Putamen (tissue), 1 donor: ENCODE data around the gene PDE4D.
"Not testable (repeated sequence)": the region's sequence is repeated elsewhere in the genome, so short reads cannot be mapped to it uniquely, and the experiment has no call there.

Experiments
- DNase-seq: peaks from one replicate; pipeline ENCODE4 v3.0.0-alpha.2; 2016; ENCODE audit warnings: low spot score

PDE4D gene

DNA sequence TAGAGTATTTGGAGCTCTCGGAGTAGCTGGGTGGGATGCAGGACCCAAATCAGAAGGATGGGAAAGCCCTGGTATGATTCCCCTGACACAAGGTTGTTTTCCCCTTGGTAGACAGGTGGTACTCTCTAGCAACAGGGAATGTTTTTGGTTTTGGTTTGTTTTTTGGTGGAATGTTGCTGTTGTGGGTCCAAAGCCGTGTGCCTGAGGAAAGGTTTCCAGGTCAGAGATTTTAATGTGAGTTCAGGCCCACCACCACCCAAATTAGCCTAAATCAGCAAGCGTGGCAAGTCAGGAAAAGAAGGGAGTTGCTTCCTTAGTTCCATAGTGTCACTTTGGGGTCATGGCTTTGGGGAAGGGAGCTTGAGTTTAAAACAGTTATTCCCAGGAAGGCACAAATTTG is 925.2 kb downstream of the PDE4D start:
- DNase-seq = no peak

DNA sequence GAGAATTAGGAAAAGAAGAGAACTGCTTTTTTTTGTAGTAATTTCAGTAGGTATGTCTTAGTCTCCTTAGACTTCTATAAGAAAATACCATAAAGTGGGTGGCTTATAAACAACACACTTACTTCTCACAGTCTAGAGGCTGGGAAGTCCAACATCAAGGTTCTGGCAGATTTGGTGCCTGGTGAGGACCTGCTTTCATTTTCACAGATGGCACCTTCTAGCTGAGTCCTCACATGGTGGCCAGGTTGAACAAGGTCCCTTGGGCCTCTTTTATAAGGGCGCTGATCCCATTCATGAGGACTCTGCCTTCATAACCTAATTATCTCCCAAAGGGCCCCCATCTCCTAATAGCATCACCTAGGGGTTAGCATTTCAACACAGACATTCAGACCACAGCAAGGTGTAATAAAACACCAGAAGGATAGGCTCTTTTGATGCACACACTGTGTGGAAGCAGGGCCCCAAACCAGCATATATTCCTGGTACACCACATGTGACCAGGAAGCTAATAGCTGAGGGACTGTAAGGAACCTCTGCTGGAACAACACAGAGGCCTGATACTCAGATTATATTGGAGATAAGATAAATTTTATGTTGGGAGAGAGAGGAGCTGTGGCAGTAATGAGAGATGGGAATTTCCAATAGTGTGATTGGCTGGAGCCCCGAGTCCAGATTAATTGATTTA is 925.8 kb downstream of the PDE4D start:
- DNase-seq = no peak

DNA sequence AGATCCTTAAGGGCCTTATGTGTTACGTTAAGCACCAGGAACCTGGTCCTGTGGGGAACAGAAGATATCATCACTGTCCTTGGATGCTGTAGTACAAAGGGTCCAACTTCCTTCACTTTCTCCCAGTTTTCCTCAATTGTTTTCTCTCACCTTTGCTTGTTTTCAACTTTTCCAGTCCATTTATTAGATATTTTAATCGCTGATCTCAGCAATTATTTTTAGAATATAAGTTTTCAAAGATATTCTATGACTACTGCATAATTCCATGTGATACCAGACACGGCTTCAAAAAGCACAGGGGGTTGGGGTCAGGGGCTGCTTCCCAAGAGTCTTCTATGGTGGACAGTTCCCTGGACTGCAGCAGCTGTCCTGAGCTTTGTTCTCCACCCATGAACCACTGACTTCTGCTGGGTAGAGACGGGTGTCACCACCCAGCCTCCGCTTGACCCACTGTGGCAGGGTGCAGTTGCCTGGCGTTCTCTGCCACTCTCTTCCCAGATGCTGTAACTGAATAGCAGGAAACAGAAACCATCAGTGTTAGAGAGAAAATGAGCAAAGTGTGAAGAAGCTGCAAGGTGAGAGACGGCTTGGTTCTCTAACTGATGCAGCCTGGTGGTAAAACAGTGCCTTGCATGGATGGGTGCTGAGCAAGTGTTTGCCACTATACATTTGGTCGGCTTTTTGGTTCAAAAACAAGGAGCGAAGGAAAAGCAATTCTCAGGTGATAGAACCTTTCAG is 927.7 kb downstream of the PDE4D start:
- no peak for DNase-seq

DNA sequence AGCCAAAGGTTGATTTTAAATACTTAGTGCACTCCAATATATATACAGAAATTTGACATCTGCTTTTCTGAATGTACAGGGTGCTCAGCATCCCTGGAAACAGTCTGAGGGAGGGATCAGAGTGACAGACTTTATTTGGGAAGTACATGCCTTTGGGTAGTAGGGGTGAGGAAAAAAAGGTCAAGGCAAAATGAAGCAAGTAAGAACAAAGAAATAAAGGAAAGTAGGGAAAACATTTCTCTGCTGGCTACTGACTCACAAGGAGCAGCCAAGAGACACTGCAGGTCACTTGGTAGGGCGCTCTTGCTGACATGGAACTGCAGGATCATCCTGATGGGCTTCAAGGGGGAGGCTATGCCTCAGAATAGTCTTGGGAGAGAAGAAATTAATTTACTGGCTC is 929.7 kb downstream of the PDE4D start:
- DNase-seq = no peak

DNA sequence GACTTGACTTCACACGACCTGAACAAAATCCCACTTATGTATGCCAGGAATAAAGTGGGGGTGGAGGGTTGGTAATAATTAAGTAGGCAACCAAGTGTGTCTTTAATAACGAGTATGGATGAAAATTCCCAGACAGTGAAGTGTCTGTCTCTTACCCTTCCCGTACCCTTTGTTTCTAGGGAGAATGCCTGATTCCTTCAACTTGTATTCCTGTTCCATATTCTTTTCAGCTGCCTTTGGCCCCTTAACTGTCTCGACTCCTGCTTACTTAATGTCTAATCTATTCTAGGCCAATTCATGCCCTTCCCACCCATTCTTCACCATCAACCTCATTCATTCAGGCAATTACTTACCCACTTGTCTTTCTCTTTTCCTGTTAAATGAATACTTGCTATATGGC is 930.2 kb downstream of the PDE4D start:
- no peak for DNase-seq

DNA sequence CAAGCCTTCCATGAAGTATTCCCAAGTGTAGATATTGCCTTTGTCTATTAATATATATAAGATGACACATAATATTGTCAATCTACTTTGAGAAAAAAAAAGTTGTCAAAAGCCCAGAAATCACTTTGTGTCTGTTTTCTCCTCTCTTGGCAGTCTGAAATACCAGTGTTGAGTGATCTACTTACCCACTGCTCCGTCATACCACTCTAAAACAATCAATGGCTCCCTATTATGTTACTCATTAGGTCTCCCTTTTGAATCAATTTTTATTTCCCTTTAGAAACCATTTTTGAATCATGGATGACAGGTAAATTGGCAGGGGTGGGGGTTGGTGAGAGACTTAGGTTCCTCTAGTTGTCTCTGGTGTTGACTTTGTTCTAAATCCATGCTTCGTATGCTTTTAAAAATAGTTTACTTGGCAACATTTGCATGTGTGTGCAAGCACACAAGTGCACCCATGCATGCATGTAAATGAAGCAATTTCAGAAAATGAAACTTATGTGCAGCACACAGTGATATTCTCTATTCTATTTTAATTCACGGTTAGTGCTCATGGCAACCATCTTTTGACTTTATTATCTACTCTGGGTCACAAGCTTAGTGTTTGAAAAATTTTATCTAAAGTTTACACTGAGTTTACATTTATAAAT is 931.8 kb downstream of the PDE4D start:
- DNase-seq = no peak

DNA sequence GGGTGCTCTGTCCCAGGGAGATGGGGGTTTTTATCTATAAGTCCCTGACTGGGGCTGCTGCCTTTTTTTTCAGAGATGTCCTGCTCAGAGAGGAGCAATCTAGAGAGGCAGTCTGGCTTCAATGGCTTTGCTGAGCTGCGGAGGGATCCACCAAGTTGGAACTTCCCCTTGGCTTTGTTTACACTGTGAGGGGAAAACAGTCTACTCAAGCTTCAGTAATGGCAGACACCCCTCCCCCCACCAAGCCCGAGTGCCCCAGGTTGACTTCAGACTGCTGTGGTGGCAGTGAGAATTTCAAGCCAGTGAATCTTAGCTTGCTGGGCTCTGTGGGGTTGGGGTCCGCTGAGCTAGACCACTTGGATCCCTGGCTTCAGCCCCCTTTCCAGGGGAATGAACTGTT is 934.8 kb downstream of the PDE4D start:
- no peak for DNase-seq

DNA sequence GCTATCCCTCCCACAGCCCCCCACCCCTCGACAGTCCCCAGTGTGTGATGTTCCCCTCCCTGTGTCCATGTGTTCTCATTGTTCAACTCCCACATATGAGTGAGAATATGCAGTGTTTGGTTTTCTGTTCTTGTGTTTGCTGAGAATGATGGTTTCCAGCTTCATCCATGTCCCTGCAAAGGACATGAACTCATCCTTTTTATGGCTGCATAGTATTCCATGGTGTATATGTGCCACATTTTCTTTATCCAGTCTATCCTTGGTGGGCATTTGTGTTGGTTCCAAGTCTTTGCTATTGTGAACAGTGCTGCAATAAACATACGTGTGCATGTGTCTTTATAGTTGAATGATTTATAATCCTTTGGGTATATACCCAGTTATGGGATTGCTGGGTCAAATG is 940.3 kb downstream of the PDE4D start:
- not testable (repeated sequence) for DNase-seq

DNA sequence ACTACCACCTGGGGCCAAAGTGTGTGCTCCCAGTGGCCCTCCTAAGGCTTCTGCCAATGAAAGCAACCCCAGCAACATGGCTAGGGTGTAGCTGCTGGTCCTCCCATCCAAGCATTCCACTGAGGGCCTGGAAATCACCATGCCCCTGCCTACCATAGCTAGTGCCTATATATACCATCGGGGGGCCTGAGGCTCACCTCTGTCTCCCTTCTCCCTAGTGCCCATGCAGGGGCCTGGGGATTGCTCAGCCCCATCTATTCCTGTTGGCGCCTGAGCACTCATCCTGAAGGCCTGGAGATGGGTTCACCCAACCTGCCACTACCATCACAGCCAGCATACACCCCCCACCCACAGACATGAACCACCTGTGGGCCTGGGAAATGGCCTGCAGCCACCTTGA is 943.3 kb downstream of the PDE4D start:
- DNase-seq = no peak

DNA sequence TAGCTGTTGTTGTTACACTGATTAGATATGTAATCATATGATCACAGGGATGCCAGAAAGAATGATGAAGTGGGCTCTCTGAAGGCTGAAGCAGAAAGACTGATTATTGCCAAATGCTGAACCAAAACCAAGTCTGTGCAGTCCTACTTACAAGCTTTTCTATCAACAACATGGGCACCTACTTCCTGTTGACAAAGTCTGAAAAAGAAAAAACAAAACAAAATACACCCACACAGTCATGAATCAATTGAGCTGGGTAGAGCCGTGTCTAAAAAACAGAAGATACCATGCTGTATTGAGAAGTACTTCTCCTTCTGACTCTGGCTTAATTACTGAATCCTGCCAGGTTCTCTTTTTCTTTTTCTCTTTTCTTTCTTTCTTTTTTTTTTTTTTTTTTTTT is 947.3 kb downstream of the PDE4D start:
- DNase-seq = no peak

DNA sequence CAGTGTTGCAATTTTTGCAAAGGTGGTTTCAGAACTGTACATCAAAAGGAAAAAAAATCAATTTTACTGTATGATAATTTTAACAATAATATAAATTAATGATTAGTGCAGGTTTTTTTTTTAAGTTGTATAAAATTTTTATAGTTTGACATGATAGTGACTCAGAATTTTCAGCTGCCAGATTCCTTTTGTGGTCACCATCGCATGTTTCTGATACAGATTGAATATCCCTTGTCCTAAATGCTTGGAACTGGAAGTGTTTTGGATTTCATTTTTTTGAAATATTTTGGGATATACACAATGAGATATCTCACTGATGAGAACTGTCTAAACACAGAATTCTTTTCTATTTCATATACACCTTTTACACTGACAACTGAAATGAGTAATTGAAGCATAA is 949.3 kb downstream of the PDE4D start:
- no peak for DNase-seq

DNA sequence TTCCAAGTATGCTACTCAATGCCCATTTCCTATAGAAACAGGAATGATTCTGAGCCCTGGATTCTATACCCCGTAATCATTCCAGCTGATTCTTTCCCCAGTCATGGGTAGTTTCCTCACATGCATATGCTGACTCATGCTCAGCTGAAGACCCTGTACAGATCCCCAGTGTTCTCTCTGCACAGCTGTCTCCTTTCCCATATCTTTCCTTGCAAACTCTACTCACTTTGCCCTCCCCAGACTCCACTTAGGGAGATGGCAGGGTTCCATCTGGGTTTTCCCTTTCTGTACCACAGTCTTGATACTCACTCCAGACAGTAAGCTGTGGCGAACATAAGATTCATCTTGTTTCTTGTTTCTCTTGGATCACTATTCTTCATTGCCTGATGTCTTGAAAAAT is 953.1 kb downstream of the PDE4D start:
- DNase-seq = no peak

DNA sequence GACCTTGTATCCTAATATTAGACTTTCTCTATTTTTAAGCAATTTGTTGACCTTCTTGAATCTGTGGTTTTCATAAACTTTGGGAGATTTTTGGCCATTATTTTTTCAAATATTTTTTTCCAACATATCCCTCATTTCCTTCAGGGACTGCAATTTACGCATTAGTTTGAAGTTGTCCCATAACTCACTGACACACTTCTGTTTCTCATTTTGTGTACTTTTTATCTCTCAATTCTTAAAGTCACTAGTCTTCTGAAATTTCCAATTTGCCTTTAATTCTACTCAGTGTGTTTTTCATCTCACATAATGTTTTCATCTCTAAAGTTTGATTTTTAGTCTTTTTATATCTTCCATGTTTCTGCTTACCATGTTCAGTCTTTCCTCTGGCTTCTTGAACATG is 953.9 kb downstream of the PDE4D start:
- no peak for DNase-seq

DNA sequence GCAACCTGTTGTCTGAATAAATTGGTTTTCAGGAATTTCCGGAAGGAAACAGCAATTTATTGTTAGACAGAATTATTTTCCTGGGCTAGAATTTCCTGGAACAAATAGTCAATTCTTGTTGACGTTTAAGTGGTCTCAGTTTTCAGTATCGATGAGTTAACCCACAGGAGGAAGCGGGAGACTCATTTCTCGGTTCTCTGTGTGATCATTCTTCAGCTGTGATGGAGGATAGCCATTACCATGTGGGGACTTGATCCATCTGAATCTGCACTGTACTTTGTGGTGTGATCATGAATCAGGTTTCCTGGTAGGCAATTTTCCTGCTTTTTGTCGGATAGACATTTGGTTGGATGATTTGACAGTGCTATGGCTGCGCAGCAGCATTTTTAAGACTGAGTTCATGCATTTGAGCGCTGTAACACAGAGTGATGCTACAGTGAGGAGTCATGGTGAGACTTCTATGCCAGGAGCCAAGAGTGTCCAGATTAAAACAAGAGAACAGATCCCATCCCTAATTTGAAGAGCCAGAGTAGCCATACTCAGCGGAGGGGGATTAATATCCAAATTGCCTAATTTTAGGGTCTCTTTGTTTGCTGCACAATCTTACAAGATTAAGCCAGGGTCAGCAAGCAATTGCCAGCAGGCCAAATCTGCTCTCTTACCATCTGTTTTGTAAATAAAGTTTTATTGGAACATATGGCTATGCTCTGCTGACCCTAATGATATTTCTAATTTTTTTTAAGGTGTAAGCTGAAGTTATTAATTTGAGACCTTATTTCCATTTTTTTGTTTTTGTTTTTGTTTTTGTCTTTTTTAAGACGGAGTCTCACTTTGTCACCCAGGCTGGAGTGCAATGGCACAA is 954.7 kb downstream of the PDE4D start:
- no peak for DNase-seq

DNA sequence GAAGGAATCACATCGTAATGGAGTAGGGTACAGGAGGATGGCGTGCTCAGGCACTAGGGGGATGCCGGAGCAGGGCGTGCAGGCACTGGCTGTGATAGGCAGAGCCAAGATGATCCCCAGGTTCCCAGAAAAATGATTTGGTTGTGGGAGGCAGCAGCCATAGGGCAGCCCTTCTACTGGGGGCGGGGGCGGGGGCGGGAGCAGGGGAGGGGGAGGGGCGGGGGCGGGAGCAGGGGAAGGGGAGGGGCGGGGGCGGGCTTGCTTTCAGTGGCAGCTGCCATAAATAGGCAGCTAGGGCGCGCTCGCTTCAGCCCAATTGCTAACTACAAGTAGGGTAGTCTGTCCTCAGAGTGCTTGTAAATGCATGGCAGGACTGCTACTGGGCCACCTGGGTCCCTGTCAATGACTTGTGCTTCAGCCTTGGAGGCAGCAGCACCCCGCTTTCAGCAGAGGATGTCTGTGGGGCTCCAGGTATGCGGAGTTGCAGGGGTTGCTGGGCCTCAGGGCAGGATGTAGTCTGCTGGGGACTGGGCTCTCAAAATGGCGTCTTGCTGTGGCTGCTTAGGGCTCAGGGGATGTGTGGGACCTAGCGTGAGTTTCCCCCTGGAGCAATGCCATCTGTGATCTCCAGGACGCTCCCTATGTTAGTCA is 956.4 kb downstream of the PDE4D start:
- no peak for DNase-seq

DNA sequence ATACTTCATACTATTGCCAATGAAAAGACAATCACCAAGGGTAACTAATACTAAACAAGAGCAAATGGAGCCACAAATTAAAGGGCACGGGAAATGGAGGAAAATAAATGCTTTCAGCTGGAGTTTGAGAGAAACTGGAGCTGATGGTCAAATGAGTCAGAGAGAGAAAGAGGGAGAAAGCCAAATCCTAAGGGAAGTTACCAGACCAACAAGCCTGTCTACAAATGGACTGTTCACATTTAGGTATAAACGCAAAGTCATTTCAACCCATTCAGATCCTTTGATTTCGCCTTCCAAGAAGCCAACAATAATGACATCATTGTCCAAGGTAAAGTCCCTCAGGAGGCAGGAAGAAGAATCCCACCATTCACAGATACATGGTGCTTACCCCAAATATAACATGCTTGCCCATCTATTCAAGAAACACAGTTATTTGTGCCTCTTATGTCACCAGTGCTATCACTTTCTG is 958.9 kb downstream of the PDE4D start:
- no peak for DNase-seq

DNA sequence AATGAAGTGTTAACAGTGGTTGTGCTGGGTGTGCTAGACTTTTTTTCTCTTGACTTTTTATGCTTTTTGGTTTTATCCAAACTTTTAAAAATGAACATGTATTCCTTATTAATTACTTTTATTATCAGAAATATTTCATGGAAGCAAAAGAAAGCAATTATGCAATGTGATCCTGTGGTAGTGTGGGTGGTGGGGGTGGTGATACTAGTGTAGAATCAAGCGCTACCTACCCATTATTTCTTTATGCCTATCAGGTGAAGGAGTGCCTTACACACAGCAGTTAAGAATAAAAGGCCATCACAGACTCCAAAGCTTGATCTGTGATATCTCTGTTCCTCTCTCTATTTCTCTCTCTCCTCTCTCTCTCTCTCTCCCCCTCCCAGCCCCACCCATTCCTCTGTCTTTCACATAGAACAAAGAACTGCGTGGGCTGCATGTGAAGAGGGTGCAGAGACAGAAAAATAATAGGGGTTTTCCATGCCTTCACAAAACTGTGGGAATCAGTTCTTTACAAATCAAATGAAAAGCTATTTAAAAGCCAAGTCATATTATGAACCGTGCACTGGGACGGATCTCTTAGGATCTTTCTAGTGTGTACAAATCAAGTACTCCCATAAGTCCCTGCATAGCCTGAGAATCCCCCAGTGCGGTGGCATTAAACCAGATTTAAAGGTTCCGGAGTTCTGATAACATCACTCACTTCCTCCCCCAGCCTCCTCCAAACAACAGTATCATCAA is 959.5 kb downstream of the PDE4D start:
- DNase-seq = peak; percentile 39

DNA sequence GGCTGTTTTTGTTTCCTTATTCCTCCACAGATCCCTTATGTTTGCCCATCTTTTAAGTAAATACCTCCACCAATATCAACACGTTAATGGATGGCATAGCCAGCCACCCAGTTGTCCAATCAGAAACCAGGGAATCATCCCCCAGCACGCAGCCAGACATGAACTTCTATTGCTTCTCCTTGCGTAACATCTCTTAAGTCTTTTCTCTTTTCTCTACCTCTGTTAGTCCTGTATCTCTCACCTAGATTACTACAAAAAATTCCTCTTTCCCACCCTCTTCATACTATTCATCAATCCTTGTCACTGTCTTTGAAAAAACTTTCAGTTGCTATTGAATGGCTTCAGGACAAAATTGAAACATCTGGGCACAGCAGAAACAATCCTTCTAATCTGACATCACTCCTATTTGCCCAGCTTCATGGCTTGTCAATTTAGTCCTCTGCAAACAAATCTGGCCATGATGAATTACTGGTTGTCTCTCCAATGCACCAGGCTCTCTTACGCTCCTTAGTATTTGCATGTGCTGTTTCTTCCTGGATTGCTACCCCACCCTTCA is 961.4 kb downstream of the PDE4D start:
- no peak for DNase-seq

DNA sequence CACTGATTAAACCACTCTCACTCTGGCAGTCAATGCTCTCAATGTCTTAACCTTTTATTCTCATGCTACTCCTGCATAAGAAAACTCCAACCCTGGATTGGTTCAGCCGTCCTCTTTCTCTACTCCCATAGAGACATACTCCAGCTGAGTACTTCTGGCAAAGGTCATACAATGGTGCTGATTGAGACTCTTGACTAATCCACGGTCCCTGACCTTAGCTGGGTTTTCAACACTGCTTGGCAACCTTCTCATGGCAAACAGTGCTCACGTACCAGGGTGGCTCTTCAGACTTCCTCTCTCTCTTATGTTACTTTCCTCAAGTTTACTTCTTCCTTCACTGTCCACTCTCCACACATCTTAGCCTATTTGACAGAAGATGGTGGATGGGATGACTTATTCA is 963.0 kb downstream of the PDE4D start:
- DNase-seq = no peak

DNA sequence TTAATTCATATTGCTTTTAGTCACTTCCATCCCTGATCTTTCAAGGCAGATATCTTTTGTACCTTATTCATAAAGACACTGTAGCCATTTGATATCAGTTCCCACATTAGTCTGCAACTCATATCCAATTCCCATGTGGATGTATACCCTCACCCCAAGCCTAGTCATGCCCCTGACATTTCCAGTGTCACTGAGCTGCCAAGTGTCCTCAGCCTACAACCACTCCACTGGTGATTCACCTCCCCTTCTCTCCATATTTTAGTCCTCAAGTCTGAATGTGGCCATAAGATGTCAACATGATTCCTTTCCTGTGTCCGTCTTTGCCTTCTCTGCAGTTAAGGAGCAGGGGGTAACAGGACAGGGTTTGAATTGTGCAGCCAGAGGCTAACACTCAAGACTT is 963.8 kb downstream of the PDE4D start:
- no peak for DNase-seq

DNA sequence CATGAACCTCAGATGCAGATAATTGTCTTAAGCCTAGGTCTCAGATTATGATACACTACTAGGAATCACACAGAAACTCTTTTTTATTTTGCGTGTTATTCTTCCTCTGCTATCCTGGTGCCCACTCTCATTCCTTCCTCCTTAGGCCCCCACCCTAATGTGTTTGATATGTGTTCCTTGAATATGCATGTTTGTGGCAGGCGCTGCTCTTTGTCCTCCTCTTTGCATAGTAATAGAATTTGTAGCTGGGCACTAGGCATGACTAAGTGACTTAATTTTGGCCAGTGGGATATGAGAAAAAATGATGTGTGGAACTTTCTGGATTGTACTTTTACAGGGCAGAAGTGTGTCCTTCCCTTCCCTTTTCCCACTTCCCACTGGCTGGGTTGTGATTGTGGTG is 965.6 kb downstream of the PDE4D start:
- no peak for DNase-seq
